Activated naive CD8-positive, alpha-beta T cell treated with anti-CD3 and anti-CD28 coated beads for 36 hours (primary cell): Measurements from ENCODE around the gene GNG12. TPM values are rescaled to one million over a fixed set of nuclear protein-coding genes. Genes with fewer than 3 reads are reported as not detected.

Source experiments
- DNase-seq: peaks from one replicate; pipeline ENCODE4 v3.0.0; 2021
- H3K27ac Mint-ChIP-seq: one replicate; pipeline ENCODE4 v1.8.0; 2022; ENCODE audit warnings: mild to moderate bottlenecking, moderate library complexity, mixed read lengths
- H3K27me3 Mint-ChIP-seq: one replicate; pipeline ENCODE4 v1.8.0; 2022; ENCODE audit warnings: mild to moderate bottlenecking, mixed read lengths
- H3K36me3 Mint-ChIP-seq: one replicate; pipeline ENCODE4 v1.8.0; 2021; ENCODE audit warnings: mild to moderate bottlenecking, mixed read lengths
- H3K4me1 Mint-ChIP-seq: one replicate; pipeline ENCODE4 v1.8.0; 2021; ENCODE audit warnings: mixed read lengths
- H3K4me3 Mint-ChIP-seq: one replicate; pipeline ENCODE4 v1.8.0; 2022; ENCODE audit warnings: mild to moderate bottlenecking, moderate library complexity, mixed read lengths
- H3K9me3 Mint-ChIP-seq: one replicate; pipeline ENCODE4 v1.8.0; 2022; ENCODE audit warnings: mixed read lengths
- total RNA-seq, 2 experiments: library from RNA; stranded (reverse); gene quantifications; one replicate each; pipeline ENCODE4 v1.2.3, GENCODE V29; 2021

GNG12 gene
- total RNA-seq, 2 experiments from 2014 or later = 0.43 to 0.60 TPM

GRCh38 chr1:67690411-67690810 lies 142.9 kb downstream of the GNG12 start:
- H3K36me3 Mint-ChIP-seq = peaks cover 21% of the 10 kb centered on the region
- peaks cover 20% of the 10 kb centered on the region for H3K4me1 Mint-ChIP-seq
- no peak for DNase-seq
- H3K27me3 Mint-ChIP-seq = no peaks in the 10 kb centered on the region
- no peak overlapping the region for H3K27ac Mint-ChIP-seq
- H3K4me3 Mint-ChIP-seq = no peak overlapping the region
- H3K9me3 Mint-ChIP-seq = no peaks in the 10 kb centered on the region

GRCh38 chr1:67690018-67690363 lies 143.3 kb downstream of the GNG12 start:
- Mint-ChIP-seq H3K9me3 (no peaks in the 10 kb centered on the region), H3K27ac (no peak overlapping the region), H3K27me3 (no peaks in the 10 kb centered on the region), H3K36me3 (peaks cover 21% of the 10 kb centered on the region), H3K4me3 (no peak overlapping the region), H3K4me1 (peaks cover 20% of the 10 kb centered on the region)
- no peak for DNase-seq

DNA sequence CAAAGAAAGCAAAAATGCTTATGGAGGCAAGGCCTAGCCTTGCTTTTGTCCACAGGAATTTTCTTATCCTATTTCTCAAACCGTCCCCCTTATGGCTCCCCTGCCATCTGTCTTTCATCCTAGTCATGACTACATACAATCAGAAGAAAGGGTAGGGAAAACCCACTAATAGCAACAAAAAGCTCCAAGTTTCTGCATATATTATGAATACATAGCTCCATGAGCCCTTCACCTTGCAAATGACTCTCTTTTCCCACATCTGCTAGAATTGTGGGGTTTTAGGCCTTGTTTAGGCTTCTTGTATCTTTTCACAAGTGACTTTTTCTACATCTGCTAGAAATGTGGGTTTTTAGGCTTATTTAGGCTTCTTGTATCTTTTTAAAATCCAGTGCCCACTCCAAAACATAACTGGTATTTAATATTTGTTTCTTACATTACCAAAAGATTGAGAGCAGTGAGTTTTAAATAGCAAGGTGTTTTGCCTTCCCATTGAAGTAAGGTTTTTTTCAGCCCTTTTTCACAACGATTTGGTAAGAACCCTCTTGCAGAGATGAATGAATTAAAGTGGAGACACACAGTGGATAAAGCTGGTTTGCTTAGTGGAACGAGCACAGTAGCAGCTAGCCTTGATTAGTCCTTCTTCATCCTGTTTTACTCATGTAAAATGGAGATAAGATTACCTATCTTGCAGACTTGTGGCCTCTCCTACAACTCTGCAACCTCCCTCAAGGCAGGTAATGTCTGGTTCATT lies 143.8 kb downstream of the GNG12 start:
- H3K4me3 Mint-ChIP-seq = no peak overlapping the region
- H3K9me3 Mint-ChIP-seq = no peaks in the 10 kb centered on the region
- peaks cover 21% of the 10 kb centered on the region for H3K4me1 Mint-ChIP-seq
- H3K27me3 Mint-ChIP-seq = no peaks in the 10 kb centered on the region
- no peak overlapping the region for H3K27ac Mint-ChIP-seq
- H3K36me3 Mint-ChIP-seq = peaks cover 21% of the 10 kb centered on the region
- DNase-seq = no peak

- no peaks in the 10 kb centered on the region for H3K9me3 Mint-ChIP-seq
- peaks cover 28% of the 10 kb centered on the region for H3K4me1 Mint-ChIP-seq
- no peak for DNase-seq
- H3K27me3 Mint-ChIP-seq = no peaks in the 10 kb centered on the region
- peaks cover 21% of the 10 kb centered on the region for H3K36me3 Mint-ChIP-seq
- H3K27ac Mint-ChIP-seq = peak overlapping the region; percentile 34
- peak overlapping the region; percentile 25 for H3K4me3 Mint-ChIP-seq
These were observed 144.6 kb downstream of the GNG12 start for GRCh38 chr1:67688526-67689219.

- H3K27ac Mint-ChIP-seq = no peak overlapping the region
- H3K27me3 Mint-ChIP-seq = no peaks in the 10 kb centered on the region
- peaks cover 38% of the 10 kb centered on the region for H3K4me1 Mint-ChIP-seq
- no peaks in the 10 kb centered on the region for H3K9me3 Mint-ChIP-seq
- peak overlapping the region; percentile 6 for H3K4me3 Mint-ChIP-seq
- H3K36me3 Mint-ChIP-seq = peaks cover 21% of the 10 kb centered on the region
- no peak for DNase-seq
These were observed 145.6 kb downstream of the GNG12 start for GRCh38 chr1:67687649-67688048.

DNA sequence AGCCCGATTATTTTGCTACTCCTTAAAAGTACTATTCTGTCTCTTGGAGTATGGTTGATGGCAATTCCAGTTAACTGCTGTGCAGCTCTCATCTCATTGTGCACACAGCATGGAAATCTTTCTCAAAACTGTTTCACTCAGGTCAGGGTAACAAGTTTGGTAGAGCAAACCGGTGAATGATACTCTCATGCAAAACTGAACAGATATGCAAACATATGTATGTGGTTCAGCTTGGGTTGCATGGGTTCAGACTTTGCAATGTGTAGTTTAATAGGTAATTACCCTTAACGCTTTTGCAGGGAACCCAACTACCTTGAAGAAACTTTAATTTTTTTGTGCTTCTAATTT lies 146.1 kb downstream of the GNG12 start:
- no peaks in the 10 kb centered on the region for H3K27me3 Mint-ChIP-seq
- peak overlapping the region; percentile 93 for H3K27ac Mint-ChIP-seq
- H3K9me3 Mint-ChIP-seq = no peaks in the 10 kb centered on the region
- peaks cover 21% of the 10 kb centered on the region for H3K36me3 Mint-ChIP-seq
- H3K4me1 Mint-ChIP-seq = peaks cover 40% of the 10 kb centered on the region
- DNase-seq = no peak
- H3K4me3 Mint-ChIP-seq = peak overlapping the region; percentile 94

DNA sequence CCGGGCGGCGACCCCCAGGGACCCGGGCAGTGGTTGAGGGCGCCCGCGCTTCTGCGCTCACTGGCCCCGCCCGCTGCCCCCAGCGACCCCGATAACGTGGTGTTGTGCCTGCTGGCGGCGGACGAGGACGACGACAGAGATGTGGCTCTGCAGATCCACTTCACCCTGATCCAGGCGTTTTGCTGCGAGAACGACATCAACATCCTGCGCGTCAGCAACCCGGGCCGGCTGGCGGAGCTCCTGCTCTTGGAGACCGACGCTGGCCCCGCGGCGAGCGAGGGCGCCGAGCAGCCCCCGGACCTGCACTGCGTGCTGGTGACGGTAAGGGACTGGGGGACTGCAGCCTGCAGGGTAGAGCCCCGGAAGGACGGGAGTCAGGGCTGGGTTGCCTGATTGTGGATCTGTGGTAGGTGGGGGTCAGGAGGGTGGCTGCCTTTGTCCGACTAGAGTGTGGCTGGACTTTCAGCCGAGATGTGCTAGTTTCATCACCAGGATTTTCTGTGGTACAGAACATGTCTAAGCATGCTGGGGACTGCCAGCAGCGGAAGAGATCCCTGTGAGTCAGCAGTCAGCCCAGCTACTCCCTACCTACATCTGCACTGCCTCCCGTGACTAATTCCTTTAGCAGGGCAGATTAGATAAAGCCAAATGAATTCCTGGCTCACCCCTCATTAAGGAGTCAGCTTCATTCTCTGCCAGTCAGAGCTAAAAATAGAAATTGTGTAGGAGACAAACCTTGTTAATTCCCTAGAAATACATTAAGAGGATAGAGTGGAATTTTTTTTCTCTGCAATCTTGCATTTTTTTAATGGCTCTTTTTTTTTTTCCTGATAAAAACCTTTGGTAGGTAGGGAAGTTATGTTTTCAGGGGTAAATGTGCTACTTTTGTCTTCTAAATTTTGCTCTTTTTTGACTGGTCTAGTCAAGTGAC lies 146.7 kb downstream of the GNG12 start:
- peak; percentile 67 for DNase-seq
- Mint-ChIP-seq H3K36me3 (peaks cover 19% of the 10 kb centered on the region), H3K27ac (peak overlapping the region; percentile 93), H3K4me1 (peaks cover 40% of the 10 kb centered on the region), H3K9me3 (no peaks in the 10 kb centered on the region), H3K4me3 (peak overlapping the region; percentile 94), H3K27me3 (no peaks in the 10 kb centered on the region)

- peak; percentile 61 for DNase-seq
- Mint-ChIP-seq H3K27ac (peak overlapping the region; percentile 93), H3K27me3 (no peaks in the 10 kb centered on the region), H3K36me3 (peaks cover 19% of the 10 kb centered on the region), H3K9me3 (no peaks in the 10 kb centered on the region), H3K4me3 (peak overlapping the region; percentile 94), H3K4me1 (peaks cover 39% of the 10 kb centered on the region)
These were observed 147.6 kb downstream of the GNG12 start for GRCh38 chr1:67685558-67686266.

GRCh38 chr1:67685067-67685557 lies 148.2 kb downstream of the GNG12 start, which contains the start of gene GADD45A:
TSS of gene GADD45A (plus strand) at chr1:67685201. CDS start at chr1:67685495, 294 bp downstream.
- H3K36me3 Mint-ChIP-seq = peaks cover 19% of the 10 kb centered on the region
- DNase-seq = peak; percentile 94
- H3K9me3 Mint-ChIP-seq = no peaks in the 10 kb centered on the region
- no peaks in the 10 kb centered on the region for H3K27me3 Mint-ChIP-seq
- peak within 1 kb of the TSS; percentile 93 for H3K27ac Mint-ChIP-seq
- H3K4me1 Mint-ChIP-seq = peaks cover 38% of the 10 kb centered on the region
- H3K4me3 Mint-ChIP-seq = peak within 1 kb of the TSS; percentile 94

GRCh38 chr1:67684526-67685066 lies 148.7 kb downstream of the GNG12 start:
- DNase-seq = no peak
- no peaks in the 10 kb centered on the region for H3K9me3 Mint-ChIP-seq
- H3K4me1 Mint-ChIP-seq = peaks cover 38% of the 10 kb centered on the region
- no peaks in the 10 kb centered on the region for H3K27me3 Mint-ChIP-seq
- H3K36me3 Mint-ChIP-seq = peaks cover 19% of the 10 kb centered on the region
- peak overlapping the region; percentile 94 for H3K4me3 Mint-ChIP-seq
- peak overlapping the region; percentile 93 for H3K27ac Mint-ChIP-seq

DNA sequence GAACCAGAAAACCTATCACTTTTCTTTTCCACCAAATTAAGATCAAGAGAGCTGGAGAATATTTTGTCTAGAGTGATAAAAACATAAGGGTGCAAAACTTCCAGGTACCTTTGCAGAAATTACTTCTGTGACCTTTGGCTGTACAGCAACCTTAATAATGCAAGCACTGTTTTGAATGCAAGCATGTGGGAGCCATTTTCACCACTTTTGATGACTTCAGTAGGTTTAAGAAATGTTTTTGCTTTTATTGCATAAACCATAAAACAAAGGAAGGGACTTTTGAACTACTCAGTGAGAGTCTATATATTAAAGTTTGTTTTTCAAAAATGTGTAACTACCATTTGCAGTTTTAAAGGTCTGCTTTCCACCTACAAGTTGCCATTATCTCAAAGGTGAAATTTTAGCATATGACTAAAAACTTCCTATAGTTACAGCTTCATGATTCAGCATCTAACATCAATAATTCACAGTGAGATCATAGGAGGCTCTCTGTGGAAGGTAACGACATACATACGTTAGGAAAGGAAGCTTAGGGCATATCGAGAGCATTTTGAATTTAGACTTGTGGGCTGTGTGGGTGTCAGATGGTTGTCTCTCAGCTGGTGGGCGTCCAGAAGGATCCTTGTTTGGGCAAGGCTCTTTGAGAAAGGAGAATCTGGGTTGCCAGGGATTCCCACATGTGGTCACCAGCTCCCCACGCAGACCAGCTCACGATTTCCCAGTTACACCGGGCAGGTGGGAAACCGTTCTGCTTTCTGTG lies 149.3 kb downstream of the GNG12 start:
- H3K27me3 Mint-ChIP-seq = no peaks in the 10 kb centered on the region
- H3K9me3 Mint-ChIP-seq = no peaks in the 10 kb centered on the region
- H3K4me3 Mint-ChIP-seq = peak overlapping the region; percentile 94
- peak; percentile 52 for DNase-seq
- peaks cover 38% of the 10 kb centered on the region for H3K4me1 Mint-ChIP-seq
- H3K36me3 Mint-ChIP-seq = peaks cover 17% of the 10 kb centered on the region
- peak overlapping the region; percentile 93 for H3K27ac Mint-ChIP-seq

GRCh38 chr1:67683316-67683715 lies 150.0 kb downstream of the GNG12 start:
- no peak overlapping the region for H3K4me3 Mint-ChIP-seq
- H3K27me3 Mint-ChIP-seq = no peaks in the 10 kb centered on the region
- peaks cover 12% of the 10 kb centered on the region for H3K36me3 Mint-ChIP-seq

DNA sequence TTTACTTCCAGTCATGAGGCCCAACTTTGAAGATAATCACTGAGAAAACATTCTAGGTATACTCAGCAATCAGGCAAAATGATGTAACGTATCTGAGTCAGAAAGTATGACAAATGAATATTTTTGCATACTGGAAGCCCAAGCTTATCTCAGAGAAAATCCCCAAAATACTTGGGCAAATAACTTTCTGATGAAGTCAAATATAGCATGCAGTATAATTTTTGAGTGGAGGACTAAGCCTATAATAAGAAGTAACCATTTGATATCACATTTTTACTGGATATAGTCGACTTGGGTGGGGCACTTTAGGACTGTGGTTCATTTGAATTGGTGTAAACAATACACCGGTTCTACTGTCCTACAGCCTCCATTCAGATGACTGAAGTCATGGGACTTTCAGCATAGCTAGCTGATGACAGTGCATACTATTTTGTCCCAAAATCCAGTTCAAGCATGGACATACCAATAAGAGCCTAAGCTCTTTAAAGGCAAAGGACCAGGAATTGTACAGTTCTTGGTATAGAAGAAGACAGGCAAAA lies 150.5 kb downstream of the GNG12 start:
- H3K9me3 Mint-ChIP-seq = no peaks in the 10 kb centered on the region

More at GRCh38 chr1:67683316-67683715, 150.0 kb downstream of the GNG12 start:
- Mint-ChIP-seq H3K27ac (peak overlapping the region; percentile 72), H3K4me1 (peaks cover 33% of the 10 kb centered on the region), H3K9me3 (no peaks in the 10 kb centered on the region)
- DNase-seq = no peak

More for the DNA sequence above, 150.5 kb downstream of the GNG12 start:
- H3K27ac Mint-ChIP-seq = no peak overlapping the region
- H3K27me3 Mint-ChIP-seq = no peaks in the 10 kb centered on the region
- peaks cover 9% of the 10 kb centered on the region for H3K36me3 Mint-ChIP-seq
- peaks cover 30% of the 10 kb centered on the region for H3K4me1 Mint-ChIP-seq
- no peak overlapping the region for H3K4me3 Mint-ChIP-seq
- no peak for DNase-seq
